ENCODE data around the gene INMT. TPM values are rescaled to one million over a fixed set of nuclear protein-coding genes. Genes with fewer than 3 reads are reported as not detected.

Gene INMT
- total and polyA plus RNA-seq, 2 of the 8 experiments (the other 6 are each of a cell fraction or from before 2014, with no cell fraction given): 0.60 to 0.94 TPM

DNA sequence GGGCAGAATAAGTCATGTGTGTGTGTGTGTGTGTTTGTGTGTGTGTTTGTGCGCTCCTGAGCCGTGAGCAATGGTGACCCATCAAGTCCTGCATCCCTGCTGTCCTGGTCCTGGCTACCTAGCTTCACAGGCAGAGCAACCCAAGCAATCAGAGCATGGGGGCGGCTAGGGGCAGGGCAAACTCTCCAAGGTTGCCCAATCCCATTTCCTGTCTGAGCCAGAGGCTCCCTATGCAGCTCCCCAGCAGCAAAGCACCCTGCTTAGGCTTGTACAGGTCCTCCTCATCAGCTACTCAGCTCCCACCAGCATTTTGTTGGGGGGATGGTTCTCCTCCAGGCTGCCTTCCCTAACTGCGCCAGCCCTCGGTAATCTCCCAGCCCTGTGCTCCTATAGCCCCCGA lies 38.5 kb upstream of the INMT start:
- no peak overlapping the region for H2BK120ac ChIP-seq (replicated peaks; ENCODE audit: low read depth, low read length)
- no peak overlapping the region for H3K4me2 ChIP-seq (ENCODE audit: insufficient read depth in 1 of 2, low read depth in 2 of 2, low read length in 2 of 2)
- no peak overlapping the region for H2BK5ac ChIP-seq (ENCODE audit: low read depth, low read length)
- POLR2A ChIA-PET (ENCODE audit: partially characterized antibody): no interaction called here
- H3K14ac ChIP-seq (ENCODE audit: insufficient read length): no peak overlapping the region
- H3K36me3 ChIP-seq (ENCODE audit: control insufficient read depth in 2 of 4, insufficient read depth in 4 of 4, low read length in 3 of 4): no peaks in the 10 kb centered on the region
- H2BK15ac ChIP-seq (ENCODE audit: low read length): no peak overlapping the region
- H3K4ac ChIP-seq (replicated peaks; ENCODE audit: insufficient read length, low read depth, low read length): no peak overlapping the region
- no peak overlapping the region for H2BK12ac ChIP-seq (ENCODE audit: low read depth, low read length)
- no peak overlapping the region for H2AK5ac ChIP-seq (ENCODE audit: low read depth, low read length)
- no peak overlapping the region for H3K18ac ChIP-seq (ENCODE audit: extremely low read depth, low read length)
- H3K9ac ChIP-seq (replicated peaks in 1 of 4; ENCODE audit: extremely low read depth in 1 of 4, low read depth in 3 of 4, low read length in 3 of 4): no peak overlapping the region
- no peak overlapping the region for H3K23ac ChIP-seq (ENCODE audit: insufficient read length)
- no peaks in the 10 kb centered on the region for H3K79me1 ChIP-seq (ENCODE audit: low read depth, low read length)
- 0 out of 2 replicates have a peak, but pooled peaks have one; percentile 19 for TF ChIP-seq CEBPB (IDR thresholded peaks at IDR 0.05; ENCODE audit: low read depth, low read length)
- TF ChIP-seq E2F6 (IDR thresholded peaks at IDR 0.05): no peak
- peaks cover 5 to 7% of the 10 kb centered on the region in 2 experiments; a peak in 3 of 4 replicates for H3K9me3 ChIP-seq (ENCODE audit: insufficient read depth in 2 of 2, low read depth in 1 of 2, low read length in 1 of 2)
- no peak overlapping the region for H3K4me3 ChIP-seq (ENCODE audit: extremely low read depth in 1 of 4, insufficient read depth in 2 of 4, low read depth in 3 of 4, low read length in 4 of 4)
- H3K27me3 ChIP-seq (replicated peaks in 1 of 4; ENCODE audit: control insufficient read depth in 3 of 4, extremely low read depth in 1 of 4, insufficient read depth in 3 of 4, low read length in 3 of 4): no peaks in the 10 kb centered on the region
- H4K20me1 ChIP-seq (replicated peaks in 1 of 2; ENCODE audit: control insufficient read depth in 1 of 2, insufficient read depth in 2 of 2, low read length in 2 of 2): no peaks in the 10 kb centered on the region
- H3K56ac ChIP-seq (replicated peaks; ENCODE audit: insufficient read length, low read depth, low read length): no peak overlapping the region
- FAIRE-seq (no peak), DNase-seq (ENCODE audit: low read depth in 1 of 2, low spot score in 2 of 2) (no peak)
- no peaks in the 10 kb centered on the region; the same call in 1 of the 2 replicates for H3K23me2 ChIP-seq (ENCODE audit: low read depth, low read length)
- H4K5ac ChIP-seq (ENCODE audit: insufficient read length, low read depth, low read length): no peak overlapping the region
- H3K79me2 ChIP-seq (ENCODE audit: control insufficient read depth in 1 of 2, insufficient read depth in 2 of 2, low read length in 2 of 2): no peaks in the 10 kb centered on the region
- no peak overlapping the region for H2AFZ ChIP-seq (ENCODE audit: low read length)
- no peak overlapping the region for H4K91ac ChIP-seq (replicated peaks; ENCODE audit: insufficient read length, low read length)
- no peak overlapping the region; the same call in 1 of the 2 replicates for H4K8ac ChIP-seq (ENCODE audit: extremely low read depth, insufficient read depth, low read length)
- H2BK20ac ChIP-seq (ENCODE audit: low read length): no peak overlapping the region
- CTCF ChIA-PET (ENCODE audit: partially characterized antibody): interaction anchor here (1.0 to 2.0 kb wide), 3 partner anchors 8 to 31 kb away, joined by 4 to 8 read pairs (median 5); partner anchors contain the start of gene CRHR2
- H3K4me1 ChIP-seq (replicated peaks in 1 of 4; ENCODE audit: control insufficient read depth in 3 of 4, insufficient read depth in 4 of 4, low read length in 3 of 4): no peaks in the 10 kb centered on the region; a peak in 2 of 7 replicates
- 80% methylated on average over 5 of the region's 6 CpGs; no CpG with 5 or more reads in 1 of the 2 experiments for WGBS, 2 experiments (ENCODE audit: extremely low coverage in 1 of 2, insufficient coverage in 1 of 2, insufficient read length in 1 of 2, insufficient replicate concordance in 2 of 2, low coverage in 1 of 2, low lambda C conversion rate in 2 of 2, missing lambda C conversion rate in 1 of 2)
- H3K27ac ChIP-seq (ENCODE audit: low read depth, low read length): no peak overlapping the region
